ENCODE data around the gene PLEKHG7.
"Not testable (repeated sequence)": the region's sequence is repeated elsewhere in the genome, so short reads cannot be mapped to it uniquely, and the experiment has no call there.

Gene PLEKHG7

GRCh38 chr12:92702754-92703679 is at the start of gene PLEKHG7:
Gene PLEKHG7 (plus strand): TSS chr12:92702989. CDS start chr12:92706632, 3,643 bp downstream.
- no peak for DNase-seq

DNA sequence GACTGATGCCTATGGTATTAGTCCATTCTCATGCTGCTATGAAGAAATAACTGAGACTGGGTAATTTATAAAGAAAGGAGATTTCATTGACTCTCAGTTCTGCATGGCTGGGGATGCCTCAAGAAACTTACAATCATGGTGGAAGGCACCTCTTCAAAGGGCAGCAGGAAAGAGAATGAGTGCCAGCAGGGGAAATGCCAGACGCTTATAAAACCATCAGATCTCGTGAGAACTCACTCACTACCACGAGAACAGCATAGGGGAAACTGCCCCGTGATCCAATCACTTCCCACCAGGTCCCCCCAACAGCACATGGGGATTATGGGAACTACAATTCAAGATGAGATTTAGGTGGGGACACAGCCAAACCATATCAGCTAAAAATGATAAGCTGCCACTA is 48.5 kb upstream of the PLEKHG7 start:
- not testable (repeated sequence) for DNase-seq

DNA sequence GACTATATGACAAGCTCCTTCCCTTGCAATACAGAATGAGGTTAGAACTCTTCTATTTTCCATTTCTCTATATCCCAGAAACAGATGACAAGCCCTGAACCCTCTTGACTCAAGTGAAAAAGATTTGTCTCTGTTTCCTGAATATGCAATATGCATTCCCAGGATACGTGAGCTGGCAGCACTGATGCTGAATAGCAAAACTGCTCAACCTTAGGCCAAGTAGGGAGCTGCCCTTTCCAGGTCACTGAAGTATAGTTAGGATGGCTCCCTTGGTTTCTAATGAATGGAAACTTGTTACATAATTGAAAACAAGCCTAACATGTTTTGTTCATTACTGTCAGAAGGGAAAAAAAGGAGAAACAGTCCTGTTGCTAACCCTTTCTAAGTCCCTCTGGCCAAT is 47.9 kb upstream of the PLEKHG7 start:
- peak; percentile 50 for DNase-seq

GRCh38 chr12:92656911-92657310 is 45.9 kb upstream of the PLEKHG7 start:
- no peak for DNase-seq

DNA sequence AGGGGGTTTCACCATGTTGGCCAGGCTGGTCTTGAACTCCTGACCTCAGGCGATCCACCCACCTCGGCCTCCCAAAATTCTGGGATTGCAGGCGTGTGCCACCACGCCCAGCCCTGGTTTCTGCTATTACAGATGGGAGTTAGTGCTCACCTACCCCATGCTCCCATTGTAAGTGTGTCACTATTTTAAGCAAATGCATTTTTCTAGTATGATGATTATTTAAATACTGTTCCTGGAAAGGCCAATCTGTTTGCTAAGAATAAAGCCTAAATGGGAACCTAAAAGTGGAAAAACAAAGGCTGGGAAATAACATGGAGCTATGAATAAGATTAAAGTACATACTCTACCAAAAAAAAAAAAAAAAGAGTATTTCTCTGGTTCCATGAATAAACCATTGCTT is 45.0 kb upstream of the PLEKHG7 start:
- DNase-seq: no peak

- no peak for DNase-seq
These were observed 44.2 kb upstream of the PLEKHG7 start for GRCh38 chr12:92658611-92659010.

DNA sequence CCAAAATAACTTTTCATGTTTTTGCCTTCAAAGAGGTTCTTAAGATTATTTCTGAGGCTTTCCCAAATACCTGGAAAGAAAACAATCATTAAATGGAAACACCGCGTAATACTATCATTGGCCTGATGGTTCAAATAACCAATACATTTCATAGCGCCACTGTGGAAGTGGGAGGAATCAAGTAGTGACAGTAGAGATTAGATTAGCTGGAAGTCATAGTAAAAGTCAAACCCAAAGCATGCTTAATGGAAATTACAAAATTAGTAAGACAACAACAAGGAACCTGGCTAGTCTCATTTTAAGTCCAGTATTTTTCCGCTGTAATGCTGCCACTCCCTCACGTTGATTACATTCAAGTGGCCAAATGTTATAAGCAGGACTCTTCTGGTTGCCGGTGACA is 41.5 kb upstream of the PLEKHG7 start:
- no peak for DNase-seq

DNA sequence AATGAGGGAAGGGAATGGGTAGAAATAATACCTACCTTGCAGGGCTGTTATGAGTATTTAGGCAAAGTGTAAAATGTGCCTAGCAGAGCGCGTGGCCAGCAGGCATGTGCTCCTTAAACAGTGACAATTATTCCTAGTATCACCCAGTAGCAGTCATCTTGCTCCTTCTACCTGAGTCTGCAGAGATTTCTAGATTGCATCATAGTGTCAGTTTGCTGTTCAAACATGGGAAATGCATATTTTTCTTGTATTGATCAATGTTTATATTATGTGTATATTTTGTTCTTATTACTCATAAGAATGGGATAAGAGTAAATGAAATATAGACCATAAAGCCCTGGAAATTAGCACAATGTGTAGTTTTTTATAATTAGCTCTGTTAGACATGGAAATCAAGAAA is 37.3 kb upstream of the PLEKHG7 start:
- no peak for DNase-seq

DNA sequence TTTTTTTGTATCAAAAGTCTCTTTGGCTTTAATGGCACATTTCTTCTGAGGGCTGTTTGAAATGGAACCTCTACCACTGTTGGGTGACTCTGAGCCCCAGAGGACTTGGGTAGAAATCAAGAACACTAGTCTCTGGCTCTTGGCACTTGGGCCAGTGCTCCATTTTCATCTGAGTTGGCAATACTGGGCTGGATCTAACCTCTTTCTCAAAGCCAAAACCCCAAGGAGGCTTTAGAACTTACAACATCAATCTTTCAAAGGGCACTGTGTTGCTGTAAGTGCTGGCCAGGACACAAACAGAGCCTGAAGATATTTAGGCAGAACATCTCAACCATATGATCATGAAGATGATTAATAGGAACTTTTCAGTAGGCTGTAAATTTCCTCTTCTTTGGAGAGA is 34.0 kb upstream of the PLEKHG7 start:
- no peak for DNase-seq

DNA sequence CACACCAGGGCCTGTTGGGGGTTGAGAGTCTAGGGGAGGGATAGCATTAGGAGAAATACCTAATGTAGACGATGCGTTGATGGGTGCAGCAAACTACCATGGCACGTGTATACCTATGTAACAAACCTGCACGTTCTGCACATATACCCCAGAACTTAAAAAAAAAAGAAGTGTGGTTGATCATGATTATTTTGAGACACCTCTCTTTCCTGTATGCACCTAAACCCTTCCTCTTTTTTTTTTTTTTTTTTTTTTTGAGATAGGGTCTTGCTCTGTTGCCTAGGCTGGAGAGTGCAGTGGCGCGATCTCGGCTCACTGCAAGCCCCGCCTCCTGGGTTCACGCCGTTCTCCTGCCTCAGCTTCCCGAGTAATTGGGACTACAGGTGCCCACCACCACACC is 31.3 kb upstream of the PLEKHG7 start:
- DNase-seq: not testable (repeated sequence)

GRCh38 chr12:92673756-92674155 is 29.0 kb upstream of the PLEKHG7 start:
- DNase-seq: no peak

- DNase-seq: no peak
These were observed 28.3 kb upstream of the PLEKHG7 start for GRCh38 chr12:92674500-92674899.

DNA sequence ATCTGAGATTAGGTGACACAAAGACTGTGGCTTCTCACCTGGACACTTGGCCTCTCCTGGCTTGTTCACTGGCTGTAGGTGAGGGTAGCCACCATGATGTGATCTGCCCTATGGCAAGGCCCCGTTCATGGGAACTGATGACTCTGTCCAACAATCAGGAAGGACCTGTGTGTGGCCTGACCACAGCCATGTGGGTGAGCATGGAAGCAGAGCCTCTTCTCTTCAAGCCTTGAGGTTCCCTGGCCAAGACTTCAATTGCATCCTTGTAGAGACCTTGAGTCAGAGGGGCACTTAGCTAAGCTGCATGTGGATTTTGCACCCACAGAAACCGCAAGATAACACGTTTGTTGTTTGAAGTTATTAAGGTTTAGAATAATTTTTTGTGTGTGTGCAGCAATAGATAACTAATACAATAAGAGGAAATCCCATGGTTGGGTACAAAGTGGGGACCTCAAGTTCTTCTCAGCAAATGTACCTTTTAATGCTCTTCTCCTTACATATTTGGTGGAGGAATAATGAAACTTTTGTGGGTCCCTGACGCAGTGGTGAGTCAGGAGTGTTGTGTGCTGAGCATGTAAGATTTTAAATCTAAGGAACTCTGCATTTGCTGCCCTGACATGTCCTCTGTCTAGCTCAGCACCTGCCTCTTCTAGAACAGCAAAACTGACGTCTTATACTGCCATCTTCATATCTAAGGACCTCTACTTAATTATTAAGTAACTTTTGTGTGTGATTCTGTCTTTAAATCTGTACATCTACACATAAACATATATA is 27.5 kb upstream of the PLEKHG7 start:
- DNase-seq: no peak

DNA sequence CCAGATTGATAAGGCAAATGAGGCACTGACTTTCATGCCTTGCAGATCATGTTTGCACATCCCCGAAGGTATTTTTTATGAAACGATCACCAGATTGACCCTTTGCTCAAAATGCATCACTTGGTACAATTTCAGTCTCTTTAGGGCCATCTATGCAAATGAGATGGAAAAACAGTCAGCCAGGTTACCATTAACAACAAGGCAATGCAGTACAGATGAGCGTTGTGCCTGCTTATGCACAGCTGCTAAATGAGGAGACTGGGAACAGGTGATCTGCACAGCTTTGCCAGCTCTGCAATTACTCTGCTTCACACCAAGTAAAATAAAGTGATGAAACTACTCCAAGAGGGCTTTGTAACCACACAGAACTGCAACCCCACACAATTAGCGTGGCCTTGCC is 26.1 kb upstream of the PLEKHG7 start:
- no peak for DNase-seq

DNA sequence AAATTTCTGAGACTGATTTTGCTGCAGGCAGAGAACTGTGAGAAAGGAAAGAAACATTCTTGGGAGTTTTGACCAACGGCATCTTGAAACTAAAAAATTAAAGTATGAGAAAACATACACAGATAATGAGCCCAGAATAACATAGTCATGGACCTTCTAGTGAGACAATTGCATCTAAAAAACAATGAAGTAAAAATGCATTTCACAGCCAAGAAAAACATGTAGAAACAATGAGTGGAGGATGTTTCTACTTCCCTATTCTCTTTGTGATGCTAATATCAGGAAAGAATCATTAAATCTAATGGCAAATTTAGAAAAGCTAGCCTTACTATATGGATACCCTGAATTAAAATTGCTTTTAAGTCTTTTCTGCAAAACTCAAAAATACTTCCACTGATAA is 12.2 kb upstream of the PLEKHG7 start:
- DNase-seq: no peak

GRCh38 chr12:92695056-92695455 is 7.7 kb upstream of the PLEKHG7 start:
- DNase-seq: no peak

- no peak for DNase-seq
These were observed 7.2 kb upstream of the PLEKHG7 start for GRCh38 chr12:92695577-92695976.

DNA sequence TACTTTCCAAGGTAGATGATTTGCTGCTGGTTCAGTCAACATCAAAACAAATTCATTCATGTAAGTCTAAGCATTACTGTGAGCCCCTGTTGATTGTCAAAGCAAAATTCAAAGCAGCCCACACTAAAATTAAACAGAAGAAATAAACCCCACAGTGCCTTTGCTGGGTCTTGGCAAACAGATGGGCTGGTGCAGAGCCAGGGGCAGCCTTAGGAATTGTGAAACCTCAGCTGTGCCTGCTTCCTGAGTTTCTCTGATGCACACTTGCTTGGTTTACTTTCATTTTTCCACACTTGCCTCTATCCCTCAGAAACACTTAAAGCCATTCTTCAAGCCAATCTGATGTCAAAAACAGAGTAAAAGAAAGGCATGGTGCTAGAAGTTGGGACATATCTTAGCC is 6.6 kb upstream of the PLEKHG7 start:
- peak; percentile 4 for DNase-seq

GRCh38 chr12:92698474-92698873 is 4.3 kb upstream of the PLEKHG7 start:
- no peak for DNase-seq

GRCh38 chr12:92701441-92701840 is 1.3 kb upstream of the PLEKHG7 start:
- no peak for DNase-seq

DNA sequence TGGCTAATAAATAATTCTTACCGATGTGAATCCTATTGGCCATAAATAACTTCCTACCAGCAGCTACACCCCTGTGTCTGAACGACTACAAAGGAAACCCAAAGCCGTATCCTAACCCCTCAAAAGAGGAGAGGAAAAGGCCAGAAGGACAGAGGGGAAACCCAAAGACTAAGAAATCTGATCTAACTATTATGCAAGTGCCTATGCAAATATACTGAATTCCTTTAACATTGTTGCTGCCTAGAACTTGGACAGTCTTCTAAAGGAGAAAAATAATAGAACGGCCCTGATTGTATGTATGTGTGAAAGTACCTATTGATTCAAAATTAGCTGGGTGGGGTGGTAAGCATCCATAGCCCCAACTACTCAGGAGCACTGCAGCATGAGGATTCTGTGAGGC is 997 bp downstream of the PLEKHG7 start:
- no peak for DNase-seq

- DNase-seq: no peak
These were observed 3.8 kb downstream of the PLEKHG7 start for GRCh38 chr12:92706594-92706993.

DNA sequence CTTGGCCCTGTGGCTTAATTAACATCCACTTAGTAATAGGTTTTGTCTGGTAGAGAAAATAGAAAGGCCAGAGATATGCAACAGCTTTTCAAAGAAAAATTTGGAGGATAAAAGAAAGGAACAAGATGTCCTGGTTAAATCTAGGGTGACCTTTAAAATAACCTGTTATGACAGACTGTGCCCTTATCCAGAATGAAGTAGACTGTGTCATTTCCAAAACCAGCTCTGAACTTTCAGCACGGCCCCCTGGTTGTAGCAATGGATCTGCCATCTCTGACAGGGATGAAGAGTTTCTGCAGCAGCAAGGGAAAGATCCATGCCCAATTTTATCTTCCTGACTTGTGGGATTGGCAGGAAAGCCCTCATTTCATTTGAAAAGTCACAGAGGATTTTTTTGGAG is 5.1 kb downstream of the PLEKHG7 start:
- no peak for DNase-seq

DNA sequence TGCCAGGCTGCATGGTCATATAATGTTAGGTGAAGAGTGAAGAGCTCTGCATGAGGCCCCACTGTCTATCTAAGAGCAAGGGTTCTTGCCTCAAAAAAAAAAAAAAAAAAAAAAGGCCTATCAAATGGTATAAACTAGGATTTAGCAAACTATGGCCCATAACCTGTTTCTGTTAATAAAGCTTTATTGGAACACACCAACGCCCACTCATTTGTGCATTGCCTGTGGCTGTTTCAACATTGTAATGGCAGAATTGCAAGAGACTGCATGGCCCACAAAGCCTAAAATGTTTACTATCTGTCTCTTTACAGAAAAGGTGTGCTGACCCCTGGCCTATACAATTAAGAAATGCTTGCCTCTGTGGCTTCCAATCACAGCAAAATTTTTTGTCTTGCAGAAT is 12.8 kb downstream of the PLEKHG7 start:
- no peak for DNase-seq

All from fibroblast of skin of right quadriceps (primary cell).